Loucy (cell line): ENCODE measurements around the gene TMTC2.

Experiments
- EZH2phosphoT487 ChIP-seq: fragments of 200-600 bp; IDR thresholded peaks from 2 replicates; pipeline ENCODE4 v1.6.1; 2018; ENCODE audit warnings: antibody characterized with exemption, mild to moderate bottlenecking, moderate library complexity, borderline replicate concordance
- TF ChIP-seq, protein P1 (sequence below): fragments of 200-600 bp; sonication (generic); conservative IDR thresholded peaks from 2 replicates; pipeline ENCODE4 v1.5.1; 2014; ENCODE audit warnings: mild to moderate bottlenecking, antibody characterized with exemption, low read length

DNA sequence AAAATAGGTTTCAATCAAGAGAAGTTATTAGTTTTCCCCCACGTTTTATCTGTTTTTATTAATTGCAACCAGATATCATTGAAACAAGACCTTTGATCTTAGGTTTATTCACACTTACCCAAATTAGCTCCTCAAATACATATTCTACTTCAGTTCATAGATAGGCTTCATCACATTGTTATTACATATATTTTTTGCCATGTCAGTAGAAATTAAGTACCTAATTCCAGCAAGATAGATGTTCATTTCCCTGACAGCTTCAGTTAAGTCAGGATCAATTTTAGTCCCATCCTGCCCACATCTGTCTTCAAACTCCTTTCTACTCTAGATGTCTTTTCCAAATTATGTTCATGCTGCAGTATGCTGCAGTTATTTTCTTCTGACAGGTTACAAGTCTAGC lies 388.8 kb downstream of the TMTC2 start:
- TF ChIP-seq, protein P1, sequence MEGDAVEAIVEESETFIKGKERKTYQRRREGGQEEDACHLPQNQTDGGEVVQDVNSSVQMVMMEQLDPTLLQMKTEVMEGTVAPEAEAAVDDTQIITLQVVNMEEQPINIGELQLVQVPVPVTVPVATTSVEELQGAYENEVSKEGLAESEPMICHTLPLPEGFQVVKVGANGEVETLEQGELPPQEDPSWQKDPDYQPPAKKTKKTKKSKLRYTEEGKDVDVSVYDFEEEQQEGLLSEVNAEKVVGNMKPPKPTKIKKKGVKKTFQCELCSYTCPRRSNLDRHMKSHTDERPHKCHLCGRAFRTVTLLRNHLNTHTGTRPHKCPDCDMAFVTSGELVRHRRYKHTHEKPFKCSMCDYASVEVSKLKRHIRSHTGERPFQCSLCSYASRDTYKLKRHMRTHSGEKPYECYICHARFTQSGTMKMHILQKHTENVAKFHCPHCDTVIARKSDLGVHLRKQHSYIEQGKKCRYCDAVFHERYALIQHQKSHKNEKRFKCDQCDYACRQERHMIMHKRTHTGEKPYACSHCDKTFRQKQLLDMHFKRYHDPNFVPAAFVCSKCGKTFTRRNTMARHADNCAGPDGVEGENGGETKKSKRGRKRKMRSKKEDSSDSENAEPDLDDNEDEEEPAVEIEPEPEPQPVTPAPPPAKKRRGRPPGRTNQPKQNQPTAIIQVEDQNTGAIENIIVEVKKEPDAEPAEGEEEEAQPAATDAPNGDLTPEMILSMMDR, result no peak
- no peak for TF ChIP-seq EZH2phosphoT487
